Colonic mucosa (tissue), 4 donors: ENCODE results near the gene VTN. TPM values are rescaled to one million over a fixed set of nuclear protein-coding genes. Genes with fewer than 3 reads are reported as not detected.

ENCODE experiments used
- DNase-seq: peaks from one replicate; pipeline ENCODE4 v3.0.0-alpha.2; 2020
- H3K27ac ChIP-seq: fragments of 200-600 bp; one replicate; pipeline ENCODE4 v1.8.0; 2021
- H3K27me3 ChIP-seq: fragments of 200-600 bp; one replicate; pipeline ENCODE4 v1.8.0; 2021
- H3K36me3 ChIP-seq: fragments of 200-600 bp; one replicate; pipeline ENCODE4 v1.8.0; 2021
- H3K4me1 ChIP-seq: fragments of 200-600 bp; one replicate; pipeline ENCODE4 v1.8.0; 2021; ENCODE audit warnings: mild to moderate bottlenecking
- H3K4me3 ChIP-seq: fragments of 200-600 bp; one replicate; pipeline ENCODE4 v1.8.0; 2021
- H3K9ac ChIP-seq, 2 donors: one replicate each; pipeline ENCODE4 v1.7.0; 2013; ENCODE audit warnings: control low read depth in 2 of 2, low read depth in 2 of 2, low read length in 2 of 2
- H3K9me3 ChIP-seq: fragments of 200-600 bp; one replicate; pipeline ENCODE4 v1.8.0; 2021
- intact Hi-C: fragments of 100-400 bp; cut with DNase I; formaldehyde crosslinking; loops from one replicate; pipeline ENCODE4 v1.14.1; 2022
- total RNA-seq, 2 donors: library from RNA; stranded (reverse); fragmentation: NEBNext Ultra II Directional in 1 of 2; extraction: Animal tissue kit (Norgen Biotek cat#: 25700) in 1 of 2; gene quantifications; one replicate each; pipeline ENCODE4 v1.2.1, GENCODE V29; 2021
- TF ChIP-seq, protein P1 (sequence below): fragments of 200-600 bp; IDR thresholded peaks from one replicate; pipeline ENCODE4 v1.8.0; 2022; ENCODE audit warnings: antibody characterized with exemption, mild to moderate bottlenecking
- donor health status: healthy.
- donor health status: DM: no; HTN: no; CAD: no.
- donor health status: DM: no; HTN: no; CAD: no.

The VTN gene
- total RNA-seq, 2 donors from 2014 or later = 1.8 TPM; not detected in 1

GRCh38 chr17:28384281-28385036 lies 14.4 kb upstream of the VTN start:
- H3K27ac ChIP-seq = peak overlapping the region; percentile 51
- intact Hi-C loops = loop anchor here (5.0 kb wide), 1 partner anchor 33 kb away; no protein-coding TSS in a partner anchor

GRCh38 chr17:28381141-28381825 lies 11.2 kb upstream of the VTN start:
- H3K27ac ChIP-seq = no peak overlapping the region
- no peaks in the 10 kb centered on the region for H3K9me3 ChIP-seq
- TF ChIP-seq, protein P1, sequence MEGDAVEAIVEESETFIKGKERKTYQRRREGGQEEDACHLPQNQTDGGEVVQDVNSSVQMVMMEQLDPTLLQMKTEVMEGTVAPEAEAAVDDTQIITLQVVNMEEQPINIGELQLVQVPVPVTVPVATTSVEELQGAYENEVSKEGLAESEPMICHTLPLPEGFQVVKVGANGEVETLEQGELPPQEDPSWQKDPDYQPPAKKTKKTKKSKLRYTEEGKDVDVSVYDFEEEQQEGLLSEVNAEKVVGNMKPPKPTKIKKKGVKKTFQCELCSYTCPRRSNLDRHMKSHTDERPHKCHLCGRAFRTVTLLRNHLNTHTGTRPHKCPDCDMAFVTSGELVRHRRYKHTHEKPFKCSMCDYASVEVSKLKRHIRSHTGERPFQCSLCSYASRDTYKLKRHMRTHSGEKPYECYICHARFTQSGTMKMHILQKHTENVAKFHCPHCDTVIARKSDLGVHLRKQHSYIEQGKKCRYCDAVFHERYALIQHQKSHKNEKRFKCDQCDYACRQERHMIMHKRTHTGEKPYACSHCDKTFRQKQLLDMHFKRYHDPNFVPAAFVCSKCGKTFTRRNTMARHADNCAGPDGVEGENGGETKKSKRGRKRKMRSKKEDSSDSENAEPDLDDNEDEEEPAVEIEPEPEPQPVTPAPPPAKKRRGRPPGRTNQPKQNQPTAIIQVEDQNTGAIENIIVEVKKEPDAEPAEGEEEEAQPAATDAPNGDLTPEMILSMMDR = peak; percentile 26
- intact Hi-C loops = loop anchor here (5.0 kb wide), 1 partner anchor 36 kb away; no protein-coding TSS in a partner anchor
- H3K9ac ChIP-seq = no peak overlapping the region
- H3K36me3 ChIP-seq = no peaks in the 10 kb centered on the region
- peak; percentile 54 for DNase-seq
- no peaks in the 10 kb centered on the region for H3K4me1 ChIP-seq
- peaks cover 7% of the 10 kb centered on the region for H3K27me3 ChIP-seq
- peak overlapping the region; percentile 19 for H3K4me3 ChIP-seq

More at GRCh38 chr17:28384281-28385036, 14.4 kb upstream of the VTN start:
- TF ChIP-seq, protein P1 = no peak
- Histone ChIP-seq H3K36me3 (no peaks in the 10 kb centered on the region), H3K4me3 (peak overlapping the region; percentile 72), H3K9me3 (no peaks in the 10 kb centered on the region), H3K4me1 (no peaks in the 10 kb centered on the region), H3K9ac (peak overlapping the region; percentile 41 to 63), H3K27me3 (peaks cover 7% of the 10 kb centered on the region)
- peak; percentile 84 for DNase-seq

DNA sequence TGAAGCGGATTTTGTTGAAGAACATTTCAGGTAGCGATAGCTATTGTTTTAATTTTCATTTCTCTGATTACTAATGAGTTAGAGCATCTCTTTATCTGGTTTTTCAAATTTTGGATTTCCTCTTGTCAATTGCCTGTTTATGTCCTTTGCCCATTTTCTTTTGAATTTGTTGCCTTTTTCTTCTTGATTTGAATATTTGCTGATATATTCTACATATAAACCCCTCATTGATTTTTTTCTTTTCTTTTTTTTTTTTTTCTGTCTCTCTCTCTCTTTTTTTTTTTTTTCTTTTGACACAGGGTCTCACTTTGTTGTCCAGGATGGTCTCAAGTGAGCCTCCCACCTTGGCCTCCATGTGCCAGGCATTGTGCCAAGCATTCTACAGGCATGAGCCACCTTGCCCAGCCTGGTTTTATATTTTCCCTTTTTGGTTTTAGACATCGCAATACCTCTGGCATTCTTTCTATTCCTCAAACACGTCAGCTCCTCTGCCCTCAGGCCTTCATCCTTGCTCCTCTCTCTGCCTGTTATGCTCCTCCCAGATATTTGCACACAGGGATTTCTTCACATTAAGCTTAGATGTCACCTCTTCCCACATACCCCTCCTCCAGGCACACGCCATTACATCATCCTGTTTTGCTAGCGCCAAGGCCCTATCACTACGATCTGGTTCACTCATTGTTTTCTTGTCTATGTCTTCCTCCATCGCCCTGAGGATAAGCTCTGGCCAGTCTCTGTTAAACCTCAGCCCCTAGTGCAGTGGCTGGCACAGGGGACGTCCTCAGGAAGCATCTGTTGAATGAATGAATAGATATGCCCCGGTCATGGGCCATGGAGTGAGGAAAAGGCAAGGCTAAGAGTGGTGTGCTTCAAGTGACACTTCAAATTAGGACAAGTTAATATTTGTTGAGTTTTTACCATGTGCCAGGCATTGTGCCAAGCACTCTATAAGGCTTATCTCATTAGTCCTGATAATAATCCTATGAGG lies 10.0 kb upstream of the VTN start:
- H3K36me3 ChIP-seq = no peaks in the 10 kb centered on the region
- no peak overlapping the region for H3K27ac ChIP-seq
- TF ChIP-seq, protein P1 = no peak
- H3K4me3 ChIP-seq = no peak overlapping the region
- no peaks in the 10 kb centered on the region for H3K4me1 ChIP-seq
- no peaks in the 10 kb centered on the region for H3K9me3 ChIP-seq
- peaks cover 7% of the 10 kb centered on the region for H3K27me3 ChIP-seq
- intact Hi-C loops = loop anchor here (5.0 kb wide), 1 partner anchor 37 kb away; no protein-coding TSS in a partner anchor
- DNase-seq = no peak
- no peak overlapping the region for H3K9ac ChIP-seq

DNA sequence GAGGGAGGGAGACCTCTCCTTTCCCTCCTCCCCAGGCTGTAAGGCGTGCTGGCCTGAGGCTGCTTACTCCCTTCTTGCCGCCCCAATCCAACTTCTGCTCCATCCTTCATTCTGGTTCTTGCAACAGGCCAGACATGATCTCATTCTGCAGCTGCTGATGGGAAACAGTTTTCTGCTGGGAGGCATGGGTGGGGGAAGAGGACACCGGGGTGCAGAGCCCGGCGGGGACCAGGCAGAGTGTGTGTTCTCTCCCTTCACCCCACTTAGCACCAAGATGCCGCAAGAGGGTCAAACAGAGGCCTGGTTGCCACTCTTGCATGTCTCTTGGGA lies 2.8 kb upstream of the VTN start:
- Histone ChIP-seq H3K9me3 (no peaks in the 10 kb centered on the region), H3K4me3 (no peak overlapping the region), H3K27me3 (peaks cover 16% of the 10 kb centered on the region), H3K9ac (no peak overlapping the region), H3K27ac (no peak overlapping the region), H3K36me3 (no peaks in the 10 kb centered on the region), H3K4me1 (peaks cover 4% of the 10 kb centered on the region)
- DNase-seq = no peak
- TF ChIP-seq, protein P1 = no peak
- intact Hi-C loops = no loop called here
